GM12892 (cell line): ENCODE measurements around the gene HPRT1.

Experiments used
- DNase-seq: peaks from one replicate; pipeline ENCODE4 v3.0.0; 2011; ENCODE audit not compliant: insufficient read length
- FAIRE-seq: peaks from 2 replicates; lab custom pipeline; 2011; peaks lifted over from hg19 to GRCh38; lab: Jason Lieb, UNC
- POLR2A ChIP-seq: IDR thresholded peaks from 2 replicates; pipeline ENCODE4 v1.6.1; 2011; ENCODE audit warnings: low read depth, low read length, control low read depth
- POLR2AphosphoS5 ChIP-seq: IDR thresholded peaks from 2 replicates; pipeline ENCODE4 v1.6.1; 2011; ENCODE audit warnings: low read depth, low read length, control low read depth
- TAF1 ChIP-seq: IDR thresholded peaks from 2 replicates; pipeline ENCODE4 v1.6.1; 2011; ENCODE audit warnings: low read depth, mild to moderate bottlenecking, control low read depth, low read length, borderline replicate concordance

Gene HPRT1

DNA sequence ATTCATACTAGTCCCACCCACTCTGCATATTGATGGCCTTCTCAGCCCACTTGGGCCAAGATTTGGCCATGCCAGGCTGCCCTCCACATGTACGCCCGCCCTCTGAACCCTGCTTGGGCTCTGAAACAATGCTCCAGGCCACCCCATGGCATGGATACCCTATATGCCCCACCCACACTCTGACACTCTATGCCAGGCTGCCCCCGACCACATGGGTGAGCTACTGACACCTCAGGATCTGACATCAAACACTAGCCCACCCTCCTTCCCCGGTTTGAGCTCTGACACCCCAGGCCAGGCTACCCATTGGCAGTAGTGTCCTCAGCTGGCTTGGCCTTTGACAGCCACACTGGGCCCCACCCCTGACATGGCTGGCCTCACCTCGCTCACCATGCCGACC, 69.5 kb downstream of the HPRT1 start:
- no peak for FAIRE-seq
- no peak for TF ChIP-seq POLR2AphosphoS5
- no peak for TF ChIP-seq POLR2A
- TF ChIP-seq TAF1: no peak

DNA sequence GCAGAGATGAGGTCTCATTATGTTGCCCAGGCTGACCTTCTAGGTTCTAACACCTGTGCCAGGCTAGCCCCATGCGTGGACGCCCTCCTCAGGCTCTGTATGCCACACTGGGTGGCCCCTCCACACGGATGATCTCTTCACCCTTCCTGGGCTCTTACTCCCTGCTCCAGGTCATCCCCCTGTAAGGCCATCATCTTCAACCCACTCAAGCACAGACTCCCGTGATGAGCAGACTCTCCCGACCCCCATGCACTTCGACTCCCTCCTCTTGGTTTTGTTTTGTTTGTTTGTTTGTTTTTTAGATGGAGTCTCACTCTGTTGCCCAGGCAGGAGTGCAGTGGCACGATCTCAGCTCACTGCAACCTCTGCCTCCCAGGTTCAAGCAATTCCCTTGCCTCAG, 70.9 kb downstream of the HPRT1 start:
- DNase-seq: no peak
- TF ChIP-seq TAF1 (no peak), POLR2AphosphoS5 (no peak), POLR2A (no peak)
- FAIRE-seq: no peak

More for the DNA sequence above, 69.5 kb downstream of the HPRT1 start:
- no peak for DNase-seq

DNA sequence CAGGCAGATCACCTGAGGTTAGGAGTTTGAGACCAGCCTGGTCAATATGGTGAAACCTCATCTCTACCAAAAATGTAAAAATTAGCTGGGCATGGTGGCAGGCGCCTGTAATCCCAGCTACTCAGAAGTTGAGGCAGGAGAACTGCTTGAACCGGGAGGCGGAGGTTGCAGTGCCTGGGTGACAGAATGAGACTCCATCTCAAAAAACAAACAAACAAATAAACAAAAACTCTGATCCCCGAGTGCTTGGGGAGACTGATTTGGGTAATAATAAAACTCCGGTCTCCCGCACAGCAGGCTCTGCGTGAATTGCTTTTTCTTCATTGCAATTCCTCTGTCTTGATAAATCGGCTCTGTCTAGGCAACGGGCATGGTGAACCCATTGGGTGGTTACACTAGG, 73.4 kb downstream of the HPRT1 start:
- no peak for TF ChIP-seq POLR2A
- FAIRE-seq (no peak), DNase-seq (no peak)

DNA sequence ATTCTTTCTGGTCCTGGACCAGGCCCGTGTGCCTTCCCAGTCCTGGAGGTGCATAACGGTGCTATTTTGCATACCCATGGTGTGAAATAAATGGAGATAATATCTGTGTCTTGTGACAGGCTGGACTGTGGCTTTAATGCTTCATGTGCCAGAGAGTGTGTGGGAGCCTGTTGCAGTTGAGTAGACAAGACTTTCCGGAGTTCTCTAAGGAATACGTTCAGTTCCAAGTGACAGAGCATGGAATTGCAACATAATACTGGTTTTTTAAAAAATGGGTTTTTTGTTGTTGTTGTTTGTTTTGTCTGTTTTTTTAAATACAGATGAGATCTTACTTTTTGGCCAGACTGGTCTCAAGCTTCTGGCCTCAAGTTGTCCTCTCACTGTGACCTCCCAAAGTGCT, 74.0 kb downstream of the HPRT1 start:
- DNase-seq: no peak
- no peak for FAIRE-seq
- no peak for TF ChIP-seq POLR2AphosphoS5
- TF ChIP-seq TAF1: no peak
- TF ChIP-seq POLR2A: no peak

DNA sequence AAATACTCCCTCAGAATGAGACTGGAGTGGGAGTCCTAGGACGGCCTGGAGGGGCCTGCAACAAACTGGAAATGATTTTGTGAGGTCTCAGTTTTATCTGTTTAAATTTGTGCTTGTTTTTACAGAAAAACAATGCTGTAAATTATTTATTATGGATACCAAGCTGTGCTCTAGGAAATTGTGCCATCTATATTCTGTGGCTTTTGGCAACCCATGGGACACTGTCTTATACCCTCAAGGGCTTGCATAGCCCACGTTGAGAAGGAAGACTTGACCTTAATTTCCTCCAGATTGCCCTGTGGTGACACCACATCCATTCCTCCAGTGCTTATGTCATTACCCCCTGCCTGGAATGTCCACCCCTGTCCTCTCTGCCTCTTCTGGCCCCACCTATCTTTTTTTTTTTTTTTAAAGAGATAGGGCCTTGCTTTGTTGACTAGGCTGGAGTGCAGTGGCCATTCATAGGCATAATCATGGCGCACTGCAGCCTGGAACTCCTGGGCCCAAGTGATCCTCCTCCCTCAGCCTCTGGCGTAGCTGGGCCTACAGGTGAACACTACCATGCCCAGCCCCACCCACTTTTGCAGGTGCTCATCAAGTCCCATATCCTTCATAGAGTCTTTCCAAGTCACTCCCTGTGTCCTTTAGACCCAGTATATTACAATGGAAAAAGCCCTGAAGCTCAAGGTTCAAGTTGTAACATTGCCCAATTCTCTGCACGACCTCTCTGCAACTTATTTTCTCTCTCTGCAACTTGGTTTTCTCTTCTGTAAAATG, 77.4 kb downstream of the HPRT1 start:
- no peak for TF ChIP-seq POLR2AphosphoS5
- TF ChIP-seq TAF1: no peak
- no peak for TF ChIP-seq POLR2A
- FAIRE-seq: no peak
- DNase-seq: no peak

DNA sequence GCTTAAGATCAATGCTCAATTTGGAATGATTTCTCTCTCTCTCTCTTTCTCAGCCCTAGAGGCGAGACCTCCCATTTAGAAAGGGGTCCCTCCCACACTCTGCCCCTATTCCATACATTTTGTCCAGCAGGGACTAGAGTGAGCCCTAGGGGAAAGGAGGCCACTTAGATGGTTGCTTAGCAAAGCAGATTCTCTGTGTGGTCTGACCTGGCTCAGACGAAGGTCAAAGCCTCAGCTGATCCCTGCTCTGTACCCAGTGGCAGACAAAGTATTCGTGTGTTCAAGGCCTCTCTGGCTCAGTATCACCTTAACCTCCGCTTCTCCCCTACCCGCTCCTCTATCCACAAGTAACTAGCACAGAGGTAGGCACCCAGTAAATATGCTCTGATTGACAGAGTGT, 78.4 kb downstream of the HPRT1 start:
- no peak for FAIRE-seq
- TF ChIP-seq TAF1 (no peak), POLR2AphosphoS5 (no peak)
- no peak for DNase-seq

DNA sequence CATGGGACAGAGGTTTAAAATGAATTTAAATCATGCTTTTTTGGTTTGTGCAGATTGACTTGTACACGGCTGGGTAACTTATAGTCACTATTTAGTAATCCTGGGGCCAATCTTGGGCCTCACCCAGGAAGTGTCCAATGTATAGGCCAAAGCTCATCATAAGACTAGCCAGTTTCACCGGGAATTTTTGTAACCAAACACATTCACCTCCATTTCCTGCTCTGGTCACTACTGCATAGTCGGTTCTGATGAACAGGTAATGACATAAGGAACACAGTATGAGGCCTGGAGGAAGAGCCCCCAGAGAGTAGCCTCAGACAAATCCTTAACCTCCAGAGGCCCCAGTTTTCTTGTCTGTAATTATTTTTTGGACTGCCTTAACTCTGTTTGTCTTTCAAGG, 81.9 kb downstream of the HPRT1 start:
- TF ChIP-seq TAF1 (no peak), POLR2A (no peak), POLR2AphosphoS5 (no peak)
- DNase-seq (no peak), FAIRE-seq (no peak)

DNA sequence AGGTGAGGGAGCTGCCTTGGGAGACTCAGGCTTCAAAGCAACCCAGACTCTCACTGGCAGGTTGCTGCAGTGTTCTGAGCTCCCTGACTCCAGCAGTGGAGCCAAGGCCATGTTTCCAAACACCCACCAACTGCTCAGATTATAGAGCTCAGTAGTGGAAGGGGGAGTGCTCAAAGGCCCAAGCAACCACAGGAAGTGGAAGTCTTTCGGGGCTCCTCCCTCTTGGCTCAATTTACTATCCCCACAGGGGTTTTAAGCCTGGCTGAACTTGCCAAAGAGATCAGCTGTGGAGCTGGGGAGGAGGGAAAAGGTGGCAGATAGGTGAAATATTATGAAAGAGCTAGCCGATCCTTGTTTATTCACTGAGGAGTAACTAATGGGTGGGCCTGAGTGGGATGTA, 82.5 kb downstream of the HPRT1 start:
- TF ChIP-seq TAF1 (no peak), POLR2AphosphoS5 (no peak), POLR2A (no peak)
- FAIRE-seq (no peak), DNase-seq (no peak)

DNA sequence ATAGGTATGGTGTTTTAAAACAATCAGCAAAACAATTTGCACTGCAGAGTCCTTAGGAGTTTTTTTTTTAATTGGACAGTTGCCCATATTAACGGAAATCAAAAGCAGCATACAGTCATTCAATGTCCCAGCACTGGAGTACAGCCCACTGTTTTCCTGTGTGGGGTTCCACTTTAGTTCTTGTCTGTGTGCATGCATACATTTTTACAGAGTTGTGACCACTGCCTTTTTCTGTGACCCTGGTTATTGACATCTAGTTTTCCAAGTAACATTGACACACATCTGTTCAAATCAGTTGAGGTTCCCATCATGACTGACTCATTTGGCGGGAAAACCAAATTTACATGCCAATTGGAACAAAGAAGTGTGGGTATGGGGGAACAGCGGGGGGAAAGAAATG, 83.3 kb downstream of the HPRT1 start:
- FAIRE-seq: no peak
- DNase-seq: no peak
- no peak for TF ChIP-seq POLR2A
- no peak for TF ChIP-seq POLR2AphosphoS5
- no peak for TF ChIP-seq TAF1

DNA sequence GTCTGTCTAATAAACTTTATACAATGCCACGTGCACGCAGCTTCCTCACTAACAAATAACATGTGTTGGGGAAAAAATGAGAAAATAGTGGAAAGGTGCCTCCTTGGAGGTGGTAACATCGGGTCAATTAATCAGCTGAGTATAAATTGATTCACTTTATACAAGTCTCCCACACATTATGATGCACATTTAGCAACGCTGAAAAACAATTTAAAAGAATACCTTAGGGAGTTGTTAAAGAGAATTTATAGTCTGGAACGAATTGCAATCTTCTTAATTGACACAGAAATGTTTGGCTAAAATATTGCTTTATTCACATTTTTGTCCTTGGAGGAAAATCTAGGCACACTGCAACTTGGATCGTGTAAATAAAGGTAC, 84.2 kb downstream of the HPRT1 start:
- TF ChIP-seq TAF1 (no peak), POLR2A (no peak), POLR2AphosphoS5 (no peak)
- FAIRE-seq (no peak), DNase-seq (no peak)

DNA sequence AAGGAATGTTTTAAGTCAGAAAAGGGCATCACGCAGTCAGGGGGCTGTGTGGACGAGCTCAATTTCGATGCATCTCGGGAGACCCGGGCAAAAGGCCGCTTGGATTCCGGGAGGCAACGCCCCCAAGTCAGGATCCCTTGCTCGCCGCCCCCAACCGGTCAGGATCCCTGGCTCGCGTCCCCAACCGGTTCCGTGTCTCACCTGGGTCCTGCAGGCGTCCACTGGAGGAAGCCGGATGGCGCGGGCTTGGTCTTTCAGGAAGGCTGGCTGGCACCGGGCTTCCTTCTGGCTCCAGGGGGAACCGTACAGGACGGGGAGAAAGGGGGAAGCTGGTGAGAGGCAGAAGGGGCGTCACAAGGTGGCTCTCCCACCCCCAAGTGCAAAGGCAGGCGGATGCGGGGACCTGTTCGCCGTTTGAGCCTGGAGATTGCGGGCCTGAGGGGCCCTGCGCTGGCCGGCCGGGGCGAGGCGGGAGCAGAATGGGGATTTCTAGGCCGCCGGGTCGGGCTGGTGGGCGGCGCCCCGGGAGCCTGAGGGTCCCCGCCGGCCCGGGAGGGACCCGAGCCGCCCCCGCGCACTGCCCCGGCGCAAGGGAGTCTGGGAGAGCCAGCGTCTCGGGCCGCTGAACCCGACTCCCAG, 84.7 kb downstream of the HPRT1 start:
- DNase-seq (no peak), FAIRE-seq (no peak)
- TF ChIP-seq POLR2A (no peak), TAF1 (no peak), POLR2AphosphoS5 (no peak)

DNA sequence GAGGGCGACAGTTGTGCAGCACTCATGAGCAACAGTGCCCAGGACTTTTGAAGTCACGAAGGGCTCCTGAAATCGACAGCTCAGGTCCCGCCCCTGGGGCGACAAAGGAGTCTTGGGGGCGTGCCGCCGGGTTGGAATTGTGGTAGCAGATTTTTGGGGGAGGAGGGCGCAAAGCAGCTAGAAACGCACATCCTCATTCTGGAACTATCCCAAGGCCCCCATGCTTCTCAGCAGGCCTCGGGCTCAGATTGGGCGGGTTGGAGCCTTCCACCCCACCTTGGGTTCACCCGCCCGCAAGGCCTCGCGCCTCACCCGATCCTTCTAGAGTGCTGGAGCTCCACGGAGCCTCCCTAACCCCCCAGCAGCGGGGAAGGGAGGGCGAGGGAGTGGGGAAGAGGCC, 85.5 kb downstream of the HPRT1 start:
- TF ChIP-seq POLR2AphosphoS5: no peak
- no peak for TF ChIP-seq POLR2A
- no peak for TF ChIP-seq TAF1
- DNase-seq (no peak), FAIRE-seq (no peak)
